Measurements from ENCODE around the gene KRTAP10-9. TPM values are rescaled to one million over a fixed set of nuclear protein-coding genes. Genes with fewer than 3 reads are reported as not detected.

Gene KRTAP10-9
- total RNA-seq, 1 experiment from 2014 or later: not detected

DNA sequence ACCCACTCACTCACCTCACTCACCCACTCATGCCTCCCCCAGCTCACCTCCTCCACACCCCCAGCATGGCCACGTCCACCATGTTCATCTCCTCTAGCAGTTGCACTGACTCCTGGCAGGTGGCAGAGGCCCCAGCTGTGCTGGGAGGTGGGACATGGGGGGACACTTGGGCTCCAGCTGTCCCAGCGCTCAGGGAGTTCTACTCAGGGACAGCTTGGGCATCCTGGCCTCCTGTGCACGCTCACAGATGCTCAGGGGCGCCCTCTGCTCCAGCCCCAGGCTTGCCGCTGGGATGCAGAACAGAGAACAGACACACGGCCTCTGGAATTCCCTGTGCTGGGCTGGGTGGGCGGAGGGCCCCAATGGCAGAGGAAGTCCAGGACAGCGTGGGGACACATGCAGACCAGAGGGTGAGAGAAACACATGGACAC is 9.8 kb upstream of the KRTAP10-9 start:
- H3K9me3 ChIP-seq: peaks cover 12% of the 10 kb centered on the region; the same call in 1 of the 2 replicates
- no peaks in the 10 kb centered on the region for H3K27me3 ChIP-seq (replicated peaks; ENCODE audit: control insufficient read depth, insufficient read depth, low read length)
- H3K4me3 ChIP-seq (ENCODE audit: low read depth, low read length): no peak overlapping the region
- H3K36me3 ChIP-seq (ENCODE audit: control insufficient read depth, insufficient read depth, low read length): no peaks in the 10 kb centered on the region
- no peak for TF ChIP-seq CTCF (IDR thresholded peaks at IDR 0.05; ENCODE audit: insufficient read depth in 1 of 2, low read depth in 1 of 2, low read length in 1 of 2, severe bottlenecking in 1 of 2, unreplicated experiment in 1 of 2)
- BruUV-seq (replicated peaks): no TSS peak
- POLR2A ChIA-PET: no interaction called here
- H3K27ac Mint-ChIP-seq (ENCODE audit: unreplicated experiment): no peak overlapping the region
- DNase-seq: no peak
- intact Hi-C loops (cut with micrococcal nuclease; ENCODE audit: unreplicated experiment): no loop called here
- no peaks in the 10 kb centered on the region for H3K4me1 ChIP-seq
- CTCF ChIA-PET: no interaction called here
- H3K36me3 Mint-ChIP-seq (ENCODE audit: insufficient read depth, unreplicated experiment): no peaks in the 10 kb centered on the region
- H3K4me1 Mint-ChIP-seq (ENCODE audit: low read depth, unreplicated experiment): no peaks in the 10 kb centered on the region
- H3K27me3 Mint-ChIP-seq (ENCODE audit: insufficient read depth, unreplicated experiment): peaks cover 6% of the 10 kb centered on the region
- no peak overlapping the region for H3K4me3 Mint-ChIP-seq (ENCODE audit: unreplicated experiment)
- H3K9me3 Mint-ChIP-seq (ENCODE audit: unreplicated experiment): peaks cover 35% of the 10 kb centered on the region

DNA sequence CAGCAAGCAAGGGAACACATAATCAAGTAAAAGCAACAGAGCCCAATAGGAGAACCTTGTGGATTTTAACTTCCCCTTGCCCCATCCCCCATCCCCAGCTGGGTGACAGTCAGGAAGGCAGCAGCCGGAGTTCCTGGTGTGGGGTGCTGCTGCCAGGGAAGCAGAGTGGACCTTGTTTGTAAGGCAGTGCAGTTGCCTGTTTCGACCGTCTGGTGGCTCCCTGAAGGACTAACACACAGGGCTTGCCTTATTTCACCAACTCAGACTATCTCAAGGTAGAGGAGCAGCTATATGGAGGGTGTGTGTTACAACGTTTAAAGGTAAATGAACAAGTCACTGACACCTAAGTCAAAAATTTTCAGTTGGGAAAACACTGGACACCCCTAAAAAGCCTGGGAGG is 8.4 kb upstream of the KRTAP10-9 start:
- CTCF ChIA-PET: no interaction called here
- BruUV-seq (replicated peaks): no TSS peak

DNA sequence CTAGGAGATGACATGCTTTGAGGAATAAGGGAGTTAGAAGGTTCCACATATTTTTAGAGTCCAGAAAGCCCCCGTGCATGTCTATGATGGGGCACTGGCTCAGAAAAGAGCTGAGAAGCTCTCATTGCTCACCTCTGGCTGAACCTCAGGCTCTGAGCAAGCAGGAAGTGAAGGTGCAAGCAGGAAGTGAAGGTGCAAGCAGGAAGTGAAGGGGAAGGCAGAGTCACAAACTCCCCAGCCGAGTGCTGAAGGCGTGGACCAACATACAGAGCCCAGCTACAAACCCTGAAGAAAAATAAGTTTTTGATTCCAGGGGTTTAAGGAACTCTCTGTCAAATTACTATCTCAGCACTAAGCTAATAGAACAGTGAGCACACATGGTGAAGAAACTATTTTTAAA is 8.0 kb upstream of the KRTAP10-9 start:
- Mint-ChIP-seq H3K9me3 (ENCODE audit: unreplicated experiment) (peaks cover 43% of the 10 kb centered on the region), H3K36me3 (ENCODE audit: insufficient read depth, unreplicated experiment) (no peaks in the 10 kb centered on the region), H3K27me3 (ENCODE audit: insufficient read depth, unreplicated experiment) (peaks cover 6% of the 10 kb centered on the region), H3K4me1 (ENCODE audit: low read depth, unreplicated experiment) (no peaks in the 10 kb centered on the region), H3K4me3 (ENCODE audit: unreplicated experiment) (no peak overlapping the region), H3K27ac (ENCODE audit: unreplicated experiment) (no peak overlapping the region)
- BruUV-seq (replicated peaks): no TSS peak
- H3K9me3 ChIP-seq: peaks cover 21% of the 10 kb centered on the region
- no peaks in the 10 kb centered on the region for H3K4me1 ChIP-seq
- intact Hi-C loops (cut with micrococcal nuclease; ENCODE audit: unreplicated experiment): no loop called here
- H3K4me3 ChIP-seq (ENCODE audit: low read depth, low read length): no peak overlapping the region
- DNase-seq: no peak
- POLR2A ChIA-PET: no interaction called here
- H3K27me3 ChIP-seq (replicated peaks; ENCODE audit: control insufficient read depth, insufficient read depth, low read length): no peaks in the 10 kb centered on the region
- CTCF ChIA-PET: no interaction called here
- no peak for TF ChIP-seq CTCF (IDR thresholded peaks at IDR 0.05; ENCODE audit: insufficient read depth in 1 of 2, low read depth in 1 of 2, low read length in 1 of 2, severe bottlenecking in 1 of 2, unreplicated experiment in 1 of 2)
- no peaks in the 10 kb centered on the region for H3K36me3 ChIP-seq (ENCODE audit: control insufficient read depth, insufficient read depth, low read length)

More for the DNA sequence above, 8.4 kb upstream of the KRTAP10-9 start:
- no peak for DNase-seq
- Mint-ChIP-seq H3K36me3 (ENCODE audit: insufficient read depth, unreplicated experiment) (no peaks in the 10 kb centered on the region), H3K9me3 (ENCODE audit: unreplicated experiment) (peaks cover 39% of the 10 kb centered on the region), H3K27me3 (ENCODE audit: insufficient read depth, unreplicated experiment) (peaks cover 6% of the 10 kb centered on the region), H3K27ac (ENCODE audit: unreplicated experiment) (no peak overlapping the region), H3K4me3 (ENCODE audit: unreplicated experiment) (no peak overlapping the region), H3K4me1 (ENCODE audit: low read depth, unreplicated experiment) (no peaks in the 10 kb centered on the region)
- H3K4me1 ChIP-seq: no peaks in the 10 kb centered on the region
- POLR2A ChIA-PET: no interaction called here
- no peak overlapping the region for H3K4me3 ChIP-seq (ENCODE audit: low read depth, low read length)
- peaks cover 17% of the 10 kb centered on the region for H3K9me3 ChIP-seq
- TF ChIP-seq CTCF (IDR thresholded peaks at IDR 0.05; ENCODE audit: insufficient read depth in 1 of 2, low read depth in 1 of 2, low read length in 1 of 2, severe bottlenecking in 1 of 2, unreplicated experiment in 1 of 2): no peak
- H3K36me3 ChIP-seq (ENCODE audit: control insufficient read depth, insufficient read depth, low read length): no peaks in the 10 kb centered on the region
- intact Hi-C loops (cut with micrococcal nuclease; ENCODE audit: unreplicated experiment): no loop called here
- H3K27me3 ChIP-seq (replicated peaks; ENCODE audit: control insufficient read depth, insufficient read depth, low read length): no peaks in the 10 kb centered on the region

Data from Caco-2 (cell line).